WTC11 (cell line): ENCODE results near the gene P3H3. TPM values are rescaled to one million over a fixed set of nuclear protein-coding genes. Genes with fewer than 3 reads are reported as not detected.

Source experiments
- ATAC-seq: fragments of 200-7000 bp; cut with Tn5 transposase; 2 replicates; pipeline ENCODE4 v1.10.0; 2021; ENCODE audit warnings: mild to moderate bottlenecking, moderate library complexity
- CTCF ChIA-PET: fragments of 300-600 bp; sonication (Branson Sonifier 250); formaldehyde crosslinking; loops from one replicate; lab custom pipeline; 2021; ENCODE audit warnings: antibody characterized with exemption; lab: Charles Lee
- POLR2A ChIA-PET: fragments of 350-600 bp; sonication (Branson Sonifier 250); formaldehyde crosslinking; loops from one replicate; lab custom pipeline; 2021; ENCODE audit warnings: antibody characterized with exemption; lab: Charles Lee
- DNase-seq: peaks from one replicate; pipeline ENCODE4 v3.0.0; 2021; ENCODE audit warnings: low spot score
- H3K27ac Mint-ChIP-seq: 2 replicates; pipeline ENCODE4 v1.8.0; 2021; ENCODE audit warnings: mixed read lengths
- H3K27me3 Mint-ChIP-seq: 2 replicates; pipeline ENCODE4 v1.8.0; 2021; ENCODE audit warnings: low read depth, mild to moderate bottlenecking, moderate library complexity, mixed read lengths
- H3K36me3 Mint-ChIP-seq: 2 replicates; pipeline ENCODE4 v1.8.0; 2021; ENCODE audit warnings: mixed read lengths
- H3K4me1 Mint-ChIP-seq: 2 replicates; pipeline ENCODE4 v1.8.0; 2022; ENCODE audit warnings: mixed read lengths
- H3K4me3 Mint-ChIP-seq: 2 replicates; pipeline ENCODE4 v1.8.0; 2021; ENCODE audit warnings: mild to moderate bottlenecking, moderate library complexity, mixed read lengths
- H3K9me3 Mint-ChIP-seq: 2 replicates; pipeline ENCODE4 v1.8.0; 2021; ENCODE audit warnings: mixed read lengths
- ATF1 ChIP-seq: sonication (generic); formaldehyde crosslinking; IDR thresholded peaks from 2 replicates; pipeline ENCODE4 v1.8.1; 2023; ENCODE audit warnings: mild to moderate bottlenecking, moderate library complexity, missing genetic modification reagents
- FOXK1 ChIP-seq: sonication (generic); formaldehyde crosslinking; IDR thresholded peaks from 2 replicates; pipeline ENCODE4 v1.8.0; 2022; ENCODE audit warnings: mild to moderate bottlenecking, moderate library complexity, missing genetic modification reagents
- NR2C2 ChIP-seq: sonication (generic); formaldehyde crosslinking; IDR thresholded peaks from 2 replicates; pipeline ENCODE4 v1.8.0; 2022; ENCODE audit warnings: mild to moderate bottlenecking, missing genetic modification reagents
- RELA ChIP-seq: sonication (generic); formaldehyde crosslinking; IDR thresholded peaks from 2 replicates; pipeline ENCODE4 v1.8.1; 2022; ENCODE audit warnings: missing genetic modification reagents, mild to moderate bottlenecking, borderline replicate concordance
- SMAD3 ChIP-seq: sonication (generic); formaldehyde crosslinking; IDR thresholded peaks from 2 replicates; pipeline ENCODE4 v1.8.0; 2022; ENCODE audit warnings: missing genetic modification reagents, mild to moderate bottlenecking, borderline replicate concordance
- SMAD4 ChIP-seq: sonication (generic); formaldehyde crosslinking; IDR thresholded peaks from 2 replicates; pipeline ENCODE4 v1.8.0; 2022; ENCODE audit warnings: mild to moderate bottlenecking, missing genetic modification reagents
- SOX15 ChIP-seq: fragments of 250-450 bp; sonication (Bioruptor Pico); IDR thresholded peaks from 2 replicates; pipeline ENCODE4 v1.9.0; 2021; ENCODE audit warnings: mild to moderate bottlenecking
- SP1 ChIP-seq: sonication (generic); formaldehyde crosslinking; conservative IDR thresholded peaks from 2 replicates; pipeline ENCODE4 v1.8.1; 2022; ENCODE audit warnings: missing genetic modification reagents
- TCF7 ChIP-seq: sonication (generic); formaldehyde crosslinking; IDR thresholded peaks from 2 replicates; pipeline ENCODE4 v1.8.0; 2022; ENCODE audit warnings: mild to moderate bottlenecking, low read depth, missing genetic modification reagents, moderate library complexity
- TEAD4 ChIP-seq: sonication (generic); formaldehyde crosslinking; IDR thresholded peaks from 2 replicates; pipeline ENCODE4 v1.8.0; 2022; ENCODE audit warnings: mild to moderate bottlenecking, missing genetic modification reagents
- ZNF138 ChIP-seq: sonication (generic); formaldehyde crosslinking; conservative IDR thresholded peaks from 2 replicates; pipeline ENCODE4 v1.8.1; 2022; ENCODE audit warnings: mild to moderate bottlenecking, moderate library complexity, missing genetic modification reagents
- ZNF317 ChIP-seq: sonication (generic); formaldehyde crosslinking; IDR thresholded peaks from 2 replicates; pipeline ENCODE4 v1.8.1; 2023; ENCODE audit warnings: low read depth, mild to moderate bottlenecking, moderate library complexity, missing genetic modification reagents, borderline replicate concordance
- total RNA-seq: library from RNA; stranded (reverse); gene quantifications from 3 replicates; pipeline ENCODE4 v1.2.3, GENCODE V29; 2021
- TF ChIP-seq, protein P1 (sequence below): fragments of 250-450 bp; sonication (Bioruptor Pico); IDR thresholded peaks from 2 replicates; pipeline ENCODE4 v1.9.0; 2021; ENCODE audit warnings: moderate library complexity, mild to moderate bottlenecking, inconsistent platforms, borderline replicate concordance
- TF ChIP-seq, protein P2 (sequence below): sonication (generic); formaldehyde crosslinking; IDR thresholded peaks from 2 replicates; pipeline ENCODE4 v1.8.0; 2022; ENCODE audit warnings: missing genetic modification reagents
- TF ChIP-seq, protein P3 (sequence below): fragments of 250-450 bp; sonication (Bioruptor Pico); IDR thresholded peaks from 2 replicates; pipeline ENCODE4 v1.8.0; 2021; ENCODE audit warnings: mild to moderate bottlenecking
- TF ChIP-seq, protein P4 (sequence below): fragments of 200-600 bp; IDR thresholded peaks from 2 replicates; pipeline ENCODE4 v1.8.0; 2022; ENCODE audit warnings: antibody characterized with exemption
- TF ChIP-seq, protein P5 (sequence below): sonication (generic); formaldehyde crosslinking; IDR thresholded peaks from 2 replicates; pipeline ENCODE4 v1.8.0; 2023; ENCODE audit warnings: missing genetic modification reagents
- TF ChIP-seq, protein P6 (sequence below): sonication (generic); formaldehyde crosslinking; IDR thresholded peaks from 2 replicates; pipeline ENCODE4 v1.8.1; 2022; ENCODE audit warnings: low read depth, mild to moderate bottlenecking, moderate library complexity, missing genetic modification reagents, borderline replicate concordance
- TF ChIP-seq, protein P7 (sequence below): sonication (generic); formaldehyde crosslinking; IDR thresholded peaks from 2 replicates; pipeline ENCODE4 v1.8.1; 2022; ENCODE audit warnings: low read depth, missing genetic modification reagents, borderline replicate concordance

P3H3 gene
- total RNA-seq, 1 experiment from 2014 or later, result 50.7 TPM

DNA sequence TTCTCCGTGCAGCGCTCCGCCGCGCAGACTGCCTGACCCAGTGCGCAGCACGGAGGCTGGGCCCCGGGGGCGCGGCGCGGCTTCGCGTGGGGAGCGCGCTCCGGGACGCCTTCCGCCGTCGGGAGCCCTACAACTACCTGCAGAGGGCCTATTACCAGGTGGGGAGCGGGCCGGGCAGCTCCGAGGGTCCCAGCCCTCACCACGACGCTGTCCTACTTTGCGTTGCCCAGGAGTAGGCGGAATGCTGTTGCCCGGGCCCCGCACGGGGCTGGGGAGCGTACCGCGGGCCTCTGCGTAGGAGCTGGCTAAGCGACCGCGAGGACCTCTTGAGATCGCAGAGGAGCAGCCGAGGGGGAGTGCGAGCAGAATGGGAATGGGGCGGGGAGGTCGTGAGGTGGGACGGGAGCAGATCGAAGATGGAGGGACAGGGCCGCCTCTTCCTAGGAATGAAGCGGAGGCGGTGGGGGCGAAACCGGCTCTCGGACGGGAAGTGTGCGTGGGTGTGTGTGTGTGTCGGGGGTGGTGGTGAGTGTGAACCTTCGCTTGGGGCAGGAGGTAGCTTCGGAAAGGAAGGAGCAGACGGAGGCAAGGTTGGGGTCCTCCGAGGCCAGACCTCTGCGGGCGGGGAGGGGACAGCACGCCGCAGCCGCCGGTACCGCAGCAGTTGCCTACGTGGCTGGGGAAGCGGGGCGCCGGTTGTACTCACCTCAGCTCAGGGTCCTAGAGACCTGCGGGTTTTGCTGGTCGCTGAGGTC, 751 bp downstream of the P3H3 start (continued):
- no peak for TF ChIP-seq SOX15
- TF ChIP-seq, protein P1, sequence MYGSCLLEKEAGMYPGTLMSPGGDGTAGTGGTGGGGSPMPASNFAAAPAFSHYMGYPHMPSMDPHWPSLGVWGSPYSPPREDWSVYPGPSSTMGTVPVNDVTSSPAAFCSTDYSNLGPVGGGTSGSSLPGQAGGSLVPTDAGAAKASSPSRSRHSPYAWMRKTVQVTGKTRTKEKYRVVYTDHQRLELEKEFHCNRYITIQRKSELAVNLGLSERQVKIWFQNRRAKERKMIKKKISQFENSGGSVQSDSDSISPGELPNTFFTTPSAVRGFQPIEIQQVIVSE (CRISPR knock-in tag), result no peak
- TF ChIP-seq, protein P2, sequence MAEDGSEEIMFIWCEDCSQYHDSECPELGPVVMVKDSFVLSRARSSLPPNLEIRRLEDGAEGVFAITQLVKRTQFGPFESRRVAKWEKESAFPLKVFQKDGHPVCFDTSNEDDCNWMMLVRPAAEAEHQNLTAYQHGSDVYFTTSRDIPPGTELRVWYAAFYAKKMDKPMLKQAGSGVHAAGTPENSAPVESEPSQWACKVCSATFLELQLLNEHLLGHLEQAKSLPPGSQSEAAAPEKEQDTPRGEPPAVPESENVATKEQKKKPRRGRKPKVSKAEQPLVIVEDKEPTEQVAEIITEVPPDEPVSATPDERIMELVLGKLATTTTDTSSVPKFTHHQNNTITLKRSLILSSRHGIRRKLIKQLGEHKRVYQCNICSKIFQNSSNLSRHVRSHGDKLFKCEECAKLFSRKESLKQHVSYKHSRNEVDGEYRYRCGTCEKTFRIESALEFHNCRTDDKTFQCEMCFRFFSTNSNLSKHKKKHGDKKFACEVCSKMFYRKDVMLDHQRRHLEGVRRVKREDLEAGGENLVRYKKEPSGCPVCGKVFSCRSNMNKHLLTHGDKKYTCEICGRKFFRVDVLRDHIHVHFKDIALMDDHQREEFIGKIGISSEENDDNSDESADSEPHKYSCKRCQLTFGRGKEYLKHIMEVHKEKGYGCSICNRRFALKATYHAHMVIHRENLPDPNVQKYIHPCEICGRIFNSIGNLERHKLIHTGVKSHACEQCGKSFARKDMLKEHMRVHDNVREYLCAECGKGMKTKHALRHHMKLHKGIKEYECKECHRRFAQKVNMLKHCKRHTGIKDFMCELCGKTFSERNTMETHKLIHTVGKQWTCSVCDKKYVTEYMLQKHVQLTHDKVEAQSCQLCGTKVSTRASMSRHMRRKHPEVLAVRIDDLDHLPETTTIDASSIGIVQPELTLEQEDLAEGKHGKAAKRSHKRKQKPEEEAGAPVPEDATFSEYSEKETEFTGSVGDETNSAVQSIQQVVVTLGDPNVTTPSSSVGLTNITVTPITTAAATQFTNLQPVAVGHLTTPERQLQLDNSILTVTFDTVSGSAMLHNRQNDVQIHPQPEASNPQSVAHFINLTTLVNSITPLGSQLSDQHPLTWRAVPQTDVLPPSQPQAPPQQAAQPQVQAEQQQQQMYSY, result no peak
- TF ChIP-seq SP1 (CRISPR knock-in tag), result peak; percentile 60; the same call in 1 of the 2 replicates
- TF ChIP-seq, protein P3, sequence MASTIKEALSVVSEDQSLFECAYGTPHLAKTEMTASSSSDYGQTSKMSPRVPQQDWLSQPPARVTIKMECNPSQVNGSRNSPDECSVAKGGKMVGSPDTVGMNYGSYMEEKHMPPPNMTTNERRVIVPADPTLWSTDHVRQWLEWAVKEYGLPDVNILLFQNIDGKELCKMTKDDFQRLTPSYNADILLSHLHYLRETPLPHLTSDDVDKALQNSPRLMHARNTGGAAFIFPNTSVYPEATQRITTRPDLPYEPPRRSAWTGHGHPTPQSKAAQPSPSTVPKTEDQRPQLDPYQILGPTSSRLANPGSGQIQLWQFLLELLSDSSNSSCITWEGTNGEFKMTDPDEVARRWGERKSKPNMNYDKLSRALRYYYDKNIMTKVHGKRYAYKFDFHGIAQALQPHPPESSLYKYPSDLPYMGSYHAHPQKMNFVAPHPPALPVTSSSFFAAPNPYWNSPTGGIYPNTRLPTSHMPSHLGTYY (CRISPR knock-in tag), result no peak
- TF ChIP-seq, protein P4, sequence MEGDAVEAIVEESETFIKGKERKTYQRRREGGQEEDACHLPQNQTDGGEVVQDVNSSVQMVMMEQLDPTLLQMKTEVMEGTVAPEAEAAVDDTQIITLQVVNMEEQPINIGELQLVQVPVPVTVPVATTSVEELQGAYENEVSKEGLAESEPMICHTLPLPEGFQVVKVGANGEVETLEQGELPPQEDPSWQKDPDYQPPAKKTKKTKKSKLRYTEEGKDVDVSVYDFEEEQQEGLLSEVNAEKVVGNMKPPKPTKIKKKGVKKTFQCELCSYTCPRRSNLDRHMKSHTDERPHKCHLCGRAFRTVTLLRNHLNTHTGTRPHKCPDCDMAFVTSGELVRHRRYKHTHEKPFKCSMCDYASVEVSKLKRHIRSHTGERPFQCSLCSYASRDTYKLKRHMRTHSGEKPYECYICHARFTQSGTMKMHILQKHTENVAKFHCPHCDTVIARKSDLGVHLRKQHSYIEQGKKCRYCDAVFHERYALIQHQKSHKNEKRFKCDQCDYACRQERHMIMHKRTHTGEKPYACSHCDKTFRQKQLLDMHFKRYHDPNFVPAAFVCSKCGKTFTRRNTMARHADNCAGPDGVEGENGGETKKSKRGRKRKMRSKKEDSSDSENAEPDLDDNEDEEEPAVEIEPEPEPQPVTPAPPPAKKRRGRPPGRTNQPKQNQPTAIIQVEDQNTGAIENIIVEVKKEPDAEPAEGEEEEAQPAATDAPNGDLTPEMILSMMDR, result no peak
- TF ChIP-seq TEAD4 (CRISPR knock-in tag), result no peak

DNA sequence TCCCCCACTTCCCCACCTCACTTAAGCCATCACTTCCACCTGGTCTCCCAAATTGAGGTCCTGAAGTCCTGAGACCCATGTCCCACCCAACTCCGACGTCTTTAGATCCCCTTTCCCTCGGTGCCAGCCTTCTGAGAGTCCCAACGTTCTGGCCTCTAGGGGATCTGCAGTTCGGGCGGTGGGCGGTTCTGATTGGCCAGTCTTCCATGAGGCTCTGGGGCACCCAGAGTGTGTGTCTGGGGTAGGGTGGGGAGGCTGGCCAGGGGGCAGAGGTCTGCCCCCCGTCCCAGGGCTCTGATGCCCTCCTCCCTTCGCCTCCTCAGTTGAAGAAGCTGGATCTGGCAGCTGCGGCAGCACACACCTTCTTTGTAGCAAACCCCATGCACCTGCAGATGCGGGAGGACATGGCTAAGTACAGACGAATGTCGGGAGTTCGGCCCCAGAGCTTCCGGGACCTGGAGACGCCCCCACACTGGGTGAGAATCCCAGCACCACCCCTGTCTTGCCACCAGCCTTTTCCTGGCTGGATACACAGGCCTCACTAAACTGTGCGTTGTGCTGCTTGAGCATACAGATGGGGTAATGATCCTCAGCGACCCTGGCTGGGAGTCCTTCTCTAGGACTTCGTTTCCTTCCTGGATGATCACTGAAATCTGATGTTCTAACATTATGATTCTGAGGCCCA, 1.5 kb downstream of the P3H3 start:
- H3K4me1 Mint-ChIP-seq, result peaks cover 37% of the 10 kb centered on the region
- TF ChIP-seq FOXK1 (CRISPR knock-in tag) (no peak), ZNF317 (no peak), ATF1 (no peak), ZNF138 (CRISPR knock-in tag) (no peak), TCF7 (no peak), NR2C2 (CRISPR knock-in tag) (no peak), SMAD4 (no peak), SMAD3 (no peak), RELA (no peak)
- TF ChIP-seq, protein P1 (CRISPR knock-in tag), result no peak
- TF ChIP-seq, protein P5, sequence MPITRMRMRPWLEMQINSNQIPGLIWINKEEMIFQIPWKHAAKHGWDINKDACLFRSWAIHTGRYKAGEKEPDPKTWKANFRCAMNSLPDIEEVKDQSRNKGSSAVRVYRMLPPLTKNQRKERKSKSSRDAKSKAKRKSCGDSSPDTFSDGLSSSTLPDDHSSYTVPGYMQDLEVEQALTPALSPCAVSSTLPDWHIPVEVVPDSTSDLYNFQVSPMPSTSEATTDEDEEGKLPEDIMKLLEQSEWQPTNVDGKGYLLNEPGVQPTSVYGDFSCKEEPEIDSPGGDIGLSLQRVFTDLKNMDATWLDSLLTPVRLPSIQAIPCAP (CRISPR knock-in tag), result no peak
- TF ChIP-seq, protein P6, sequence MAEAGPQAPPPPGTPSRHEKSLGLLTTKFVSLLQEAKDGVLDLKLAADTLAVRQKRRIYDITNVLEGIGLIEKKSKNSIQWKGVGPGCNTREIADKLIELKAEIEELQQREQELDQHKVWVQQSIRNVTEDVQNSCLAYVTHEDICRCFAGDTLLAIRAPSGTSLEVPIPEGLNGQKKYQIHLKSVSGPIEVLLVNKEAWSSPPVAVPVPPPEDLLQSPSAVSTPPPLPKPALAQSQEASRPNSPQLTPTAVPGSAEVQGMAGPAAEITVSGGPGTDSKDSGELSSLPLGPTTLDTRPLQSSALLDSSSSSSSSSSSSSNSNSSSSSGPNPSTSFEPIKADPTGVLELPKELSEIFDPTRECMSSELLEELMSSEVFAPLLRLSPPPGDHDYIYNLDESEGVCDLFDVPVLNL (CRISPR knock-in tag), result no peak
- TF ChIP-seq, protein P4, result no peak
- TF ChIP-seq, protein P7, sequence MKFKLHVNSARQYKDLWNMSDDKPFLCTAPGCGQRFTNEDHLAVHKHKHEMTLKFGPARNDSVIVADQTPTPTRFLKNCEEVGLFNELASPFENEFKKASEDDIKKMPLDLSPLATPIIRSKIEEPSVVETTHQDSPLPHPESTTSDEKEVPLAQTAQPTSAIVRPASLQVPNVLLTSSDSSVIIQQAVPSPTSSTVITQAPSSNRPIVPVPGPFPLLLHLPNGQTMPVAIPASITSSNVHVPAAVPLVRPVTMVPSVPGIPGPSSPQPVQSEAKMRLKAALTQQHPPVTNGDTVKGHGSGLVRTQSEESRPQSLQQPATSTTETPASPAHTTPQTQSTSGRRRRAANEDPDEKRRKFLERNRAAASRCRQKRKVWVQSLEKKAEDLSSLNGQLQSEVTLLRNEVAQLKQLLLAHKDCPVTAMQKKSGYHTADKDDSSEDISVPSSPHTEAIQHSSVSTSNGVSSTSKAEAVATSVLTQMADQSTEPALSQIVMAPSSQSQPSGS (CRISPR knock-in tag), result no peak
- ATAC-seq (peak; percentile 26), DNase-seq (peak; percentile 47)
- H3K27me3 Mint-ChIP-seq, result peaks cover 19% of the 10 kb centered on the region
- POLR2A ChIA-PET, result interaction anchor here (0.5 to 1.9 kb wide), 5 partner anchors 19 to 379 kb away, joined by 3 to 7 read pairs (median 3); partner anchors contain the start of genes CDCA3 and PTMS
- peaks cover 35% of the 10 kb centered on the region for H3K36me3 Mint-ChIP-seq
- H3K27ac Mint-ChIP-seq, result peak overlapping the region; percentile 94
- no peaks in the 10 kb centered on the region for H3K9me3 Mint-ChIP-seq
- peak overlapping the region; percentile 99 for H3K4me3 Mint-ChIP-seq
- CTCF ChIA-PET, result interaction anchor here (0.6 to 8.9 kb wide), 10 partner anchors 23 to 1883 kb away, joined by 3 to 110 read pairs (median 5); partner anchors contain the start of genes COPS7A, LAG3, MLF2 and PTMS
